B cell (primary cell): ENCODE measurements around the gene LKAAEAR1. TPM values are rescaled to one million over a fixed set of nuclear protein-coding genes. Genes with fewer than 3 reads are reported as not detected.

Experiments used
- ATAC-seq: fragments of 200-7000 bp; cut with Tn5 transposase; one replicate; pipeline ENCODE4 v1.10.0; 2021; ENCODE audit warnings: low read depth, mild to moderate bottlenecking, moderate number of reproducible peaks, moderate library complexity
- CTCF ChIA-PET: fragments of 350-600 bp; sonication (Branson Sonifier 250); formaldehyde crosslinking; loops from one replicate; lab custom pipeline; 2021; ENCODE audit warnings: antibody characterized with exemption, inconsistent platforms; lab: Charles Lee
- POLR2A ChIA-PET: fragments of 350-600 bp; sonication (Branson Sonifier 250); formaldehyde crosslinking; loops from one replicate; lab custom pipeline; 2021; ENCODE audit warnings: antibody characterized with exemption; lab: Charles Lee
- DNase-seq: peaks from one replicate; pipeline ENCODE4 v3.0.0; 2013
- H2AFZ ChIP-seq: 2 replicates; pipeline ENCODE4 v1.6.1; 2012; ENCODE audit warnings: mild to moderate bottlenecking, low read depth, low read length; ENCODE audit not compliant: insufficient read depth, poor library complexity, severe bottlenecking
- H3K27ac ChIP-seq, 2 donors: 1 replicate in 1 of 2; 2 replicates in 1 of 2; pipeline ENCODE4 v1.5.1; 2012 to 2013; ENCODE audit warnings: low read length in 2 of 2, mild to moderate bottlenecking in 2 of 2, moderate library complexity in 1 of 2
- H3K27me3 ChIP-seq, 4 experiments: fragments of 200-600 bp in 1 of 4; sonication (generic) in 1 of 4; replicated peaks in 1 of 4; 1 replicate in 2 of 4; 2 replicates in 2 of 4; pipeline versions ENCODE4 v1.6.1 to v1.7.0; 2013 to 2016; ENCODE audit warnings: low read length in 3 of 4, mild to moderate bottlenecking in 2 of 4, mixed read lengths in 1 of 4, moderate library complexity in 1 of 4; ENCODE audit not compliant: insufficient read depth in 4 of 4, control insufficient read depth in 3 of 4; ENCODE audit errors: control extremely low read depth in 1 of 4
- H3K36me3 ChIP-seq, 2 experiments: replicated peaks in 1 of 2; 1 replicate in 1 of 2; 2 replicates in 1 of 2; pipeline versions ENCODE4 v1.6.1 to v1.7.1; 2013; ENCODE audit warnings: low read length in 1 of 2; ENCODE audit not compliant: insufficient read depth in 2 of 2, control insufficient read depth in 1 of 2; ENCODE audit errors: control extremely low read depth in 1 of 2, extremely low read depth in 1 of 2
- H3K4me1 ChIP-seq, 2 donors: fragments of 200-600 bp in 1 of 2; sonication (generic) in 1 of 2; 1 replicate in 1 of 2; 2 replicates in 1 of 2; pipeline versions ENCODE4 v1.5.1 to v1.6.1; 2013 to 2017; ENCODE audit warnings: low read length in 2 of 2; ENCODE audit not compliant: control insufficient read depth in 2 of 2, insufficient read depth in 2 of 2
- H3K4me2 ChIP-seq: replicated peaks from 2 replicates; pipeline ENCODE3; 2012; ENCODE audit warnings: mild to moderate bottlenecking, low read depth, low read length; ENCODE audit not compliant: poor library complexity, severe bottlenecking
- H3K4me3 ChIP-seq, 5 experiments: fragments of 200-600 bp in 1 of 5; sonication (generic) in 1 of 5; 1 replicate in 3 of 5; 2 replicates in 2 of 5; pipeline versions ENCODE4 v1.5.1 to v1.7.0; 2011 to 2016; ENCODE audit warnings: low read length in 4 of 5, mild to moderate bottlenecking in 4 of 5, low read depth in 2 of 5, control low read depth in 1 of 5, moderate library complexity in 1 of 5; ENCODE audit not compliant: insufficient read depth in 1 of 5; ENCODE audit errors: control extremely low read depth in 1 of 5, extremely low read depth in 1 of 5
- H3K79me2 ChIP-seq: fragments of 200-600 bp; sonication (generic); one replicate; pipeline ENCODE4 v1.6.0; 2016; ENCODE audit warnings: low read length; ENCODE audit not compliant: control insufficient read depth, insufficient read depth
- H3K9ac ChIP-seq: fragments of 200-600 bp; sonication (generic); 2 replicates; pipeline ENCODE4 v1.6.1; 2017; ENCODE audit warnings: mild to moderate bottlenecking, low read length, moderate library complexity
- H3K9me3 ChIP-seq, 3 donors: one replicate each; pipeline versions ENCODE4 v1.6.1 to v1.7.1; 2013; ENCODE audit warnings: low read length in 2 of 3; ENCODE audit not compliant: control insufficient read depth in 2 of 3, insufficient read depth in 1 of 3; ENCODE audit errors: control extremely low read depth in 1 of 3
- H4K20me1 ChIP-seq: 2 replicates; pipeline ENCODE4 v1.6.0; 2012; ENCODE audit warnings: mild to moderate bottlenecking, low read length; ENCODE audit not compliant: insufficient read depth, control insufficient read depth, poor library complexity, severe bottlenecking
- H3K27ac Mint-ChIP-seq: one replicate; pipeline ENCODE4 v1.8.0; 2021; ENCODE audit warnings: mixed read lengths
- H3K27me3 Mint-ChIP-seq: one replicate; pipeline ENCODE4 v1.8.0; 2021; ENCODE audit warnings: mixed read lengths
- H3K4me1 Mint-ChIP-seq: one replicate; pipeline ENCODE4 v1.8.0; 2021; ENCODE audit warnings: mixed read lengths
- H3K4me3 Mint-ChIP-seq: one replicate; pipeline ENCODE4 v1.8.0; 2021; ENCODE audit warnings: mixed read lengths
- H3K9me3 Mint-ChIP-seq: one replicate; pipeline ENCODE4 v1.8.0; 2022; ENCODE audit warnings: mixed read lengths; ENCODE audit not compliant: insufficient read depth
- CTCF ChIP-seq: fragments of 200-600 bp; IDR thresholded peaks from one replicate; pipeline ENCODE4 v1.8.0; 2022; ENCODE audit warnings: antibody characterized with exemption, mild to moderate bottlenecking
- EZH2 ChIP-seq: IDR thresholded peaks from 2 replicates; pipeline ENCODE4 v1.6.1; 2012; ENCODE audit warnings: borderline replicate concordance, low read depth, mild to moderate bottlenecking, moderate library complexity, low read length; ENCODE audit not compliant: insufficient read depth, poor library complexity, severe bottlenecking
- WGBS: methylation state at CpG from one replicate; pipeline ENCODE4 v1.1.5; 2013; ENCODE audit warnings: missing lambda C conversion rate; ENCODE audit not compliant: insufficient coverage; 5-methylcytosine and 5-hydroxymethylcytosine counted together
- intact Hi-C: fragments of 100-400 bp; cut with micrococcal nuclease; formaldehyde crosslinking; loops from one replicate; pipeline ENCODE4 v1.10.0; 2022
- polyA plus RNA-seq: library from polyadenylated mRNA; depleted of rRNA; stranded (reverse); fragments of >200 nt; gene quantifications from 2 replicates; pipeline ENCODE4 v1.2.3, GENCODE V29; 2012
- total RNA-seq, 2 donors: library from RNA; stranded (reverse); fragments of 120-200 nt in 1 of 2; gene quantifications; 1 replicate in 1 of 2; 2 replicates in 1 of 2; pipeline versions ENCODE4 v1.2.3 to v1.2.4, GENCODE V29; 2013 to 2022

Gene LKAAEAR1
- total and polyA plus RNA-seq, 2 donors (not counting 1 experiment from before 2014, with no cell fraction given) = 1.9 TPM; not detected in 1

- Mint-ChIP-seq H3K27me3 (no peaks in the 10 kb centered on the region), H3K27ac (peak overlapping the region; percentile 50), H3K4me1 (peaks cover 57% of the 10 kb centered on the region), H3K9me3 (no peaks in the 10 kb centered on the region), H3K4me3 (no peak overlapping the region)
- ATAC-seq (no peak), DNase-seq (peak; percentile 28)
- CTCF ChIA-PET = interaction anchor here (0.6 to 1.0 kb wide), 3 partner anchors 12 to 331 kb away, joined by 3 read pairs; partner anchors contain the start of gene PRPF6
- H3K27me3 ChIP-seq = no peaks in the 10 kb centered on the region
- peaks cover 26 to 76% of the 10 kb centered on the region in 2 donors for H3K4me1 ChIP-seq
- peaks cover 78% of the 10 kb centered on the region for H4K20me1 ChIP-seq
- H3K9me3 ChIP-seq = no peaks in the 10 kb centered on the region
- POLR2A ChIA-PET = interaction anchor here (0.6 to 0.7 kb wide), 3 partner anchors 12 to 114 kb away, joined by 3 to 4 read pairs (median 4); no protein-coding TSS in a partner anchor
- H3K36me3 ChIP-seq = peaks cover 0 to 48% of the 10 kb centered on the region in 2 experiments
- peaks cover 30% of the 10 kb centered on the region for H3K79me2 ChIP-seq
- H3K4me3 ChIP-seq = no peak overlapping the region
- no peak for TF ChIP-seq CTCF
- TF ChIP-seq EZH2 = no peak
- H3K9ac ChIP-seq = no peak overlapping the region
- no peak overlapping the region for H3K4me2 ChIP-seq
- 73% methylated on average over 28 of the region's 28 CpGs for whole genome bisulfite sequencing
- no peak overlapping the region for H3K27ac ChIP-seq
- intact Hi-C loops = no loop called here
- no peak overlapping the region for H2AFZ ChIP-seq
These were observed 9.9 kb downstream of the LKAAEAR1 start for GRCh38 chr20:64074184-64074789.
